Prostate gland (tissue), 2 donors: ENCODE results near the gene ADD1. TPM values are rescaled to one million over a fixed set of nuclear protein-coding genes. Genes with fewer than 3 reads are reported as not detected.

Experiments
- DNase-seq: peaks from one replicate; pipeline ENCODE4 v3.0.0-alpha.2; 2019; ENCODE audit warnings: low spot score
- H3K27ac ChIP-seq, 2 donors: fragments of 200-600 bp; sonication (generic); 2 replicates each; pipeline ENCODE4 v1.5.1; 2017 to 2019
- H3K27me3 ChIP-seq: fragments of 200-600 bp; sonication (generic); replicated peaks from 2 replicates; pipeline ENCODE4 v1.5.1; 2019; ENCODE audit not compliant: insufficient read depth
- H3K36me3 ChIP-seq, 2 donors: fragments of 200-600 bp; sonication (generic); 1 replicate in 1 of 2; 2 replicates in 1 of 2; pipeline versions ENCODE4 v1.5.1 to v1.8.1; 2017 to 2019
- H3K4me1 ChIP-seq: fragments of 200-600 bp; sonication (generic); replicated peaks from 2 replicates; pipeline ENCODE4 v1.5.1; 2019
- H3K4me3 ChIP-seq, 2 donors: fragments of 200-600 bp; sonication (generic); 2 replicates each; pipeline ENCODE4 v1.5.1; 2017 to 2019
- H3K9me3 ChIP-seq: fragments of 200-600 bp; sonication (generic); 2 replicates; pipeline ENCODE4 v1.5.1; 2017
- CTCF ChIP-seq, 4 experiments: fragments of 200-600 bp in 2 of 4; fragments of 450-650 bp in 2 of 4; sonication (generic) in 2 of 4; IDR thresholded peaks; 1 replicate in 3 of 4; 2 replicates in 1 of 4; pipeline ENCODE4 v1.5.1; 2016 to 2019; ENCODE audit warnings: antibody characterized with exemption in 4 of 4, mild to moderate bottlenecking in 2 of 4, moderate library complexity in 2 of 4
- POLR2A ChIP-seq: fragments of 450-650 bp; IDR thresholded peaks from one replicate; pipeline ENCODE4 v1.6.1; 2016; ENCODE audit warnings: antibody characterized with exemption, mild to moderate bottlenecking
- POLR2AphosphoS5 ChIP-seq: sonication (generic); formaldehyde crosslinking; IDR thresholded peaks from one replicate; pipeline ENCODE4 v1.6.1; 2017; ENCODE audit warnings: antibody characterized with exemption
- WGBS: methylation state at CpG from one replicate; pipeline ENCODE4 v1.1.5; 2018; 5-methylcytosine and 5-hydroxymethylcytosine counted together
- intact Hi-C: fragments of 100-400 bp; cut with DNase I; formaldehyde crosslinking; loops from one replicate; pipeline ENCODE4 v1.14.2; 2022
- total RNA-seq, 2 donors: library from RNA; depleted of rRNA; stranded (reverse); fragments of >200 nt; gene quantifications; one replicate each; pipeline ENCODE4 v1.1.0, GENCODE V29; 2016

The ADD1 gene, protein sequence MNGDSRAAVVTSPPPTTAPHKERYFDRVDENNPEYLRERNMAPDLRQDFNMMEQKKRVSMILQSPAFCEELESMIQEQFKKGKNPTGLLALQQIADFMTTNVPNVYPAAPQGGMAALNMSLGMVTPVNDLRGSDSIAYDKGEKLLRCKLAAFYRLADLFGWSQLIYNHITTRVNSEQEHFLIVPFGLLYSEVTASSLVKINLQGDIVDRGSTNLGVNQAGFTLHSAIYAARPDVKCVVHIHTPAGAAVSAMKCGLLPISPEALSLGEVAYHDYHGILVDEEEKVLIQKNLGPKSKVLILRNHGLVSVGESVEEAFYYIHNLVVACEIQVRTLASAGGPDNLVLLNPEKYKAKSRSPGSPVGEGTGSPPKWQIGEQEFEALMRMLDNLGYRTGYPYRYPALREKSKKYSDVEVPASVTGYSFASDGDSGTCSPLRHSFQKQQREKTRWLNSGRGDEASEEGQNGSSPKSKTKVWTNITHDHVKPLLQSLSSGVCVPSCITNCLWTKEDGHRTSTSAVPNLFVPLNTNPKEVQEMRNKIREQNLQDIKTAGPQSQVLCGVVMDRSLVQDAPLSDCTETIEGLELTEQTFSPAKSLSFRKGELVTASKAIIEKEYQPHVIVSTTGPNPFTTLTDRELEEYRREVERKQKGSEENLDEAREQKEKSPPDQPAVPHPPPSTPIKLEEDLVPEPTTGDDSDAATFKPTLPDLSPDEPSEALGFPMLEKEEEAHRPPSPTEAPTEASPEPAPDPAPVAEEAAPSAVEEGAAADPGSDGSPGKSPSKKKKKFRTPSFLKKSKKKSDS
- 100 to 1,000 TPM; 164 to 321 TPM for total RNA-seq

DNA sequence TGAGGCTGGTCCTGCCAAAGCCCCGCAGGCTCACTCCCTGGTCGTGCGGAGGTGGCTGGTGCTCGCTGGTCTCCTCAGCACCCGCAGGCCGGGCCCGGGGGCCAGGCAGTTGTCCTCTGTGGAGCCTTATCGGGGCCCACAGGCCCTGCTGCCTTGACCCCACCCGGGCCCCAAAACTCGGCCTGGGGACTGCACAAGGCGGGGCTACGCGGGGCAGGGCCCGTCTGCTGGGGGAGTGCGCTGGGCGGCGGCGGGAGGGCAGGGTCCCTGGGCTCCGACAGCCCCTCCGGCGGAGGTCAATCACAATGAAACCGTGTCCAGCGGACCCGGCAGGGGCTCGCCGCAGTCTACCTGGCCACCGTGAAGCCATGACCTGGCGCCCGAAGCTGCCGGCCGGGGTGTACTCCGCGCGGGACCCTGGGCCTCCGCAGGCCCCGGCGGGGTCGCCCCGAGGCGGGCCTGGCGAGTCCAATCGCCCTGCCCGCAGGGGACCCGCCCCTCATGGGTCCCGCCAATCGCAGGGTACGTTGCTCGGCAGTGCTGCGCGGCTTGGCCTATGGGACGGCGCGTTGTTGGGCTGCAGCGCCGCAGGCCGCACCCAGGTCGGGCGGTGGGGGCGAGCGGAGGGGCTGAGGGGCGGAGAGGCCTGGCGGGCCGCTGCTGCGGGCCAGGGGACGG, at the start of gene ADD1:
ADD1 (plus strand) TSS at position 582 of the 678 bp plus-strand sequence. CDS start 32,072 bp downstream, outside the sequence.
- intact Hi-C loops, result loop anchor here (5.0 kb wide), 1 partner anchor 89 kb away; no protein-coding TSS in a partner anchor
- H3K4me3 ChIP-seq, result peak within 1 kb of the TSS; percentile 69 to 96
- no peaks in the 10 kb centered on the region for H3K9me3 ChIP-seq
- WGBS, result under 1% methylated on average over 26 of the region's 65 CpGs
- H3K27me3 ChIP-seq, result no peaks in the 10 kb centered on the region
- peak; percentile 90 for DNase-seq
- no peaks in the 10 kb centered on the region for H3K36me3 ChIP-seq
- H3K27ac ChIP-seq, result peak within 1 kb of the TSS; percentile 92 to 95
- H3K4me1 ChIP-seq, result peaks cover 2% of the 10 kb centered on the region
- TF ChIP-seq POLR2AphosphoS5, result peak; percentile 83
- TF ChIP-seq POLR2A, result peak; percentile 75
- TF ChIP-seq CTCF (IDR thresholded peaks at IDR 0.05), result no peak

DNA sequence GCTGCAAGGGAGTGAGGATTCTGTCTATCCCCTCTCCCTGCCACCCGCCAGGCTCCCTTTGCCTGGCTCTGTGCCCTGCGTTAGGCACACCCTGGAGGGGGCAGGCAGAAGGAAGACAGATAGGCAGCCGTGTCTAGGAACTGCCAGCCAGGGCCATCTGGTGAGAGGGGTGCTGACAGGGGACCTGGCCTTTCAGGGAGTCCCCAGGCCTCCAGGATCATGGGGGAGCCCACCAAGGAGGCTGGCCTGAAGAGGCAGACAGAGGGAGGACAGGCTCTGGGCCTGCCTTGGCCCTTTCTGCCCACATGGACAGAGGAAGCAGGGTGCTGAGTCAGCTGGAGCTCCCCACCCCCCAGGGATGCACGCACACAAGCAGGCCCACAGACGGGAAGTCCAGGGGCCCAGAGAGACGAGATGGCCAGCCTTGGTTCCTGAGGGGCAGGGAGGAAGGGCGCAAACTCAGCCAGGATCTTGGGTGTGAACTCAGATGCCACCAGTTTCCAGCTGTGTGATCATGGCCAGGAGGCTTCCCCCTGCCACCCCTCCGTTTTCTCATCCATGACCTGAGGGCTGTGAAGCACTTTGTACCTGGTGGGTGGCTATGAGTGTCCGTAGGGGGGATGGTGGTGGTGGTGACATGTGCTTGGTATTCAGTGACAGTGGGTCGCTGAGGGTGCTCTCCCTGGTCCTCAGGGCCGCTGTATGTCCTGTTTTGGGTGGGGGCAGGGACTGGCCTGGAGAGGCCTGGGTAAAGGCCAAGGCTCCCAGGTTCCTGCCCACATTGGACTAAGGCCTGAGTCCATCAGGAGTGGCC, 49.0 kb upstream of the ADD1 start:
- intact Hi-C loops, result no loop called here
- 57% methylated on average over 8 of the region's 11 CpGs for WGBS
- Histone ChIP-seq H3K9me3 (no peaks in the 10 kb centered on the region), H3K4me1 (peaks cover 25% of the 10 kb centered on the region), H3K4me3 (peak overlapping the region in 1 of 2 donors; percentile 7), H3K27me3 (no peaks in the 10 kb centered on the region), H3K27ac (peak overlapping the region; percentile 43 to 63), H3K36me3 (no peaks in the 10 kb centered on the region)
- DNase-seq, result no peak
- TF ChIP-seq CTCF (IDR thresholded peaks at IDR 0.05) (no peak), POLR2A (no peak), POLR2AphosphoS5 (no peak)

DNA sequence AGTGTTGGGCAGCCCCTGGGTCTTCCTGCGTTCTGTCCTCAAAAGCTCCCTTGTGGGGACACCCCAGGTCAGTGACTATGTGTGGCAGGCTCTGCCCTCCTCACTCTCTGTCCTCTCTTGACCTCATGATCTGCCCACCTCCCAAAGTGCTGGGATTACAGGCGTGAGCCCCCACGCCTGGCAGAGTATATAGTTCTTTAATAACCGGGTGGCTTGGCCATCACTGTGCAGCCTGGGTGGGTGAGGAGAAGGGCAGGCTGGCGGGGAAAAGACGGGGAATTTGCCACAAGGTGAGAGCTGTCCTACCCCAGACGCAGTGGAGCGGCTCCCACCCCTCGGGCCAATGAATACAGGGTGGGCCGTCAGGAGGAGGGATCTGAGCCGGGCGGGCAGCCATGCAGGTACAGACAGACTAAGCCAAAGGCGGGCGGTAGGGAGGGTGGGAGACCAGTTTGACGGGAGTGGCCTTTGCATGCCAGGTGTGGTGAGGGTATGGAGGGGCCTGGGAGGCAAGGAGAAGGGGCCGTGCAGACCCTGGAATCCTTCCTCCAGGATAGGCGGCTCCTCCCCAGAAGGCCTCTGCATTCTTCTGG, 48.2 kb upstream of the ADD1 start:
- no peak for DNase-seq
- Histone ChIP-seq H3K27ac (peak overlapping the region in 1 of 2 donors; percentile 63), H3K27me3 (no peaks in the 10 kb centered on the region), H3K9me3 (no peaks in the 10 kb centered on the region), H3K4me3 (no peak overlapping the region), H3K4me1 (peaks cover 32% of the 10 kb centered on the region), H3K36me3 (no peaks in the 10 kb centered on the region)
- intact Hi-C loops, result no loop called here
- TF ChIP-seq POLR2A, result no peak
- TF ChIP-seq CTCF (IDR thresholded peaks at IDR 0.05), result no peak
- TF ChIP-seq POLR2AphosphoS5, result no peak
- 53% methylated on average over 17 of the region's 17 CpGs for WGBS
